ENCODE results near the gene THTPA. TPM values are rescaled to one million over a fixed set of nuclear protein-coding genes. Genes with fewer than 3 reads are reported as not detected.

THTPA gene
- total and polyA plus RNA-seq, 2 of the 13 experiments (the other 11 are each of a cell fraction or from before 2014, with no cell fraction given): 7.4 to 8.7 TPM

DNA sequence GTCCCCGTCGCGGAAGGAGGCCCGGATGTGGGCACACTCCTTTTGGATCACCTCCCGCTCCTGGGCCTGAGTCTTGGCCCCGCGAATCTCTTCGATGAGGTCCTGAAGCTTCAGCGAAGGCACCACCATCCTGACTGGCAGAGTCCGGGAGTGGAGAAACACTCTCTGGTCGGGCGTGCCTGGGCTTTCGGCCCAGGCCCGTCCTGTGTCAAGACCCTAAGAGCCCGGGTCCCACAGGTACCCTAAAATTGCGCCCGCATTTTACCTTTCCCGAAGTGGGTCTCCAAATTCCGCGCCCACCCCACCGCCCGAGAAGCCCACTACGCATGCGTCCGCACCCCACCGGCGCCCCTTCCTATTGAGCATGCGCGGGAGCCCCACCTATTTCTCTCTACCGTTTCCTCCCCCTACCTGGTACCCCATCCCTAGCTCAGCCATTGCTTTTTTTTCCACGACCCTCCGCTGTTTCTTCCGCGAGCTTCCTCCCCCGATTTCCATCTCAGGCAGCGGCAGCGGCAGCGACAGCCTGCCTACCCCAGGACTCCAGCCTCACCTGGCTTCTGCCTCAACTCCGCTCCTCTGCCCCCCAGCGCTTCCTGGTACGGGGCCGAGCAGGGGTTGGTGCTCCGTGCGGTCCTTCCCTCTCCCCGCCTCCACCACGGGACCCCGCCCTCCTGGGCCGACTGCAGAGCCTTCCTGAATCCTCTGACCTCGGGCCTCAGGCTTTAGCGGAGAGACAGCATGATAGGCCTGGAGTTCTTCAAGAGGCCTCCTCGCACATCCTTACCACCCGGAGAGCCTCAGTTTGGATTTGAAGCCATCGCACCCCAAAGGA lies 11.3 kb downstream of the THTPA start, which contains the start of gene AP1G2 (continued):
- TF ChIP-seq, protein P1, sequence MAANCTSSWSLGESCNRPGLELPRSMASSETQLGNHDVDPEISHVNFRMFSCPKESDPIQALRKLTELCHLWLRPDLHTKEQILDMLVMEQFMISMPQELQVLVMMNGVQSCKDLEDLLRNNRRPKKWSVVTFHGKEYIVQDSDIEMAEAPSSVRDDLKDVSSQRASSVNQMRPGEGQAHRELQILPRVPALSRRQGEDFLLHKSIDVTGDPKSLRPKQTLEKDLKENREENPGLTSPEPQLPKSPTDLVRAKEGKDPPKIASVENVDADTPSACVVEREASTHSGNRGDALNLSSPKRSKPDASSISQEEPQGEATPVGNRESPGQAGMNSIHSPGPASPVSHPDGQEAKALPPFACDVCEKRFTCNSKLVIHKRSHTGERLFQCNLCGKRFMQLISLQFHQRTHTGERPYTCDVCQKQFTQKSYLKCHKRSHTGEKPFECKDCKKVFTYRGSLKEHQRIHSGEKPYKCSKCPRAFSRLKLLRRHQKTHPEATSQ (CRISPR knock-in tag; IDR thresholded peaks at IDR 0.05; ENCODE audit: borderline replicate concordance): peak; percentile 51; the same call in 1 of the 2 replicates
- TF ChIP-seq ZNF749 (CRISPR knock-in tag; IDR thresholded peaks at IDR 0.05; ENCODE audit: borderline replicate concordance): peak; percentile 89; the same call in 1 of the 2 replicates
- TF ChIP-seq ZNF557 (CRISPR knock-in tag; IDR thresholded peaks at IDR 0.05): peak; percentile 86; the same call in 1 of the 2 replicates
- TF ChIP-seq TEAD2 (CRISPR knock-in tag; IDR thresholded peaks at IDR 0.05): no peak
- TF ChIP-seq ZNF3 (CRISPR knock-in tag; IDR thresholded peaks at IDR 0.05): no peak
- TF ChIP-seq NFIB (CRISPR knock-in tag; IDR thresholded peaks at IDR 0.05; ENCODE audit: borderline replicate concordance): no peak
- peak; percentile 90 for TF ChIP-seq REPIN1 (CRISPR knock-in tag; IDR thresholded peaks at IDR 0.05; ENCODE audit: borderline replicate concordance, low read depth)
- TF ChIP-seq ZNF34 (CRISPR knock-in tag; IDR thresholded peaks at IDR 0.05; ENCODE audit: borderline replicate concordance): peak; percentile 99
- TF ChIP-seq ZNF607 (CRISPR knock-in tag; IDR thresholded peaks at IDR 0.05; ENCODE audit: borderline replicate concordance): peak; percentile 97
- peak; percentile 84 for TF ChIP-seq IKZF4 (CRISPR knock-in tag; IDR thresholded peaks at IDR 0.05; ENCODE audit: borderline replicate concordance, low read depth, not compliant biosample characterization)
- no peak for TF ChIP-seq ONECUT2 (CRISPR knock-in tag; IDR thresholded peaks at IDR 0.05)
- TF ChIP-seq FOXP1 (IDR thresholded peaks at IDR 0.05): no peak
- peak; percentile 40; the same call in 1 of the 2 replicates for TF ChIP-seq FOXP1 (CRISPR knock-in tag; IDR thresholded peaks at IDR 0.05)
- no peak for TF ChIP-seq ZNF460 (CRISPR knock-in tag; IDR thresholded peaks at IDR 0.05; ENCODE audit: borderline replicate concordance)
- TF ChIP-seq, protein P2, sequence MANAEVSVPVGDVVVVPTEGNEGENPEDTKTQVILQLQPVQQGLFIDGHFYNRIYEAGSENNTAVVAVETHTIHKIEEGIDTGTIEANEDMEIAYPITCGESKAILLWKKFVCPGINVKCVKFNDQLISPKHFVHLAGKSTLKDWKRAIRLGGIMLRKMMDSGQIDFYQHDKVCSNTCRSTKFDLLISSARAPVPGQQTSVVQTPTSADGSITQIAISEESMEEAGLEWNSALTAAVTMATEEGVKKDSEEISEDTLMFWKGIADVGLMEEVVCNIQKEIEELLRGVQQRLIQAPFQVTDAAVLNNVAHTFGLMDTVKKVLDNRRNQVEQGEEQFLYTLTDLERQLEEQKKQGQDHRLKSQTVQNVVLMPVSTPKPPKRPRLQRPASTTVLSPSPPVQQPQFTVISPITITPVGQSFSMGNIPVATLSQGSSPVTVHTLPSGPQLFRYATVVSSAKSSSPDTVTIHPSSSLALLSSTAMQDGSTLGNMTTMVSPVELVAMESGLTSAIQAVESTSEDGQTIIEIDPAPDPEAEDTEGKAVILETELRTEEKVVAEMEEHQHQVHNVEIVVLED (CRISPR knock-in tag; IDR thresholded peaks at IDR 0.05; ENCODE audit: borderline replicate concordance): peak; percentile 83
- TF ChIP-seq SP140L (CRISPR knock-in tag; IDR thresholded peaks at IDR 0.05; ENCODE audit: borderline replicate concordance): no peak
- TF ChIP-seq ZNF652 (CRISPR knock-in tag; IDR thresholded peaks at IDR 0.05; ENCODE audit: borderline replicate concordance, low read depth): peak; percentile 53; the same call in 1 of the 2 replicates
- TF ChIP-seq ZBTB1 (CRISPR knock-in tag; IDR thresholded peaks at IDR 0.05; ENCODE audit: borderline replicate concordance): 0 out of 2 replicates have a peak, but pooled peaks have one; percentile 82
- peak; percentile 81 for TF ChIP-seq ZBTB7B (CRISPR knock-in tag; IDR thresholded peaks at IDR 0.05)
- peak; percentile 94 for TF ChIP-seq ZNF879 (CRISPR knock-in tag; IDR thresholded peaks at IDR 0.05)
- TF ChIP-seq, protein P3, sequence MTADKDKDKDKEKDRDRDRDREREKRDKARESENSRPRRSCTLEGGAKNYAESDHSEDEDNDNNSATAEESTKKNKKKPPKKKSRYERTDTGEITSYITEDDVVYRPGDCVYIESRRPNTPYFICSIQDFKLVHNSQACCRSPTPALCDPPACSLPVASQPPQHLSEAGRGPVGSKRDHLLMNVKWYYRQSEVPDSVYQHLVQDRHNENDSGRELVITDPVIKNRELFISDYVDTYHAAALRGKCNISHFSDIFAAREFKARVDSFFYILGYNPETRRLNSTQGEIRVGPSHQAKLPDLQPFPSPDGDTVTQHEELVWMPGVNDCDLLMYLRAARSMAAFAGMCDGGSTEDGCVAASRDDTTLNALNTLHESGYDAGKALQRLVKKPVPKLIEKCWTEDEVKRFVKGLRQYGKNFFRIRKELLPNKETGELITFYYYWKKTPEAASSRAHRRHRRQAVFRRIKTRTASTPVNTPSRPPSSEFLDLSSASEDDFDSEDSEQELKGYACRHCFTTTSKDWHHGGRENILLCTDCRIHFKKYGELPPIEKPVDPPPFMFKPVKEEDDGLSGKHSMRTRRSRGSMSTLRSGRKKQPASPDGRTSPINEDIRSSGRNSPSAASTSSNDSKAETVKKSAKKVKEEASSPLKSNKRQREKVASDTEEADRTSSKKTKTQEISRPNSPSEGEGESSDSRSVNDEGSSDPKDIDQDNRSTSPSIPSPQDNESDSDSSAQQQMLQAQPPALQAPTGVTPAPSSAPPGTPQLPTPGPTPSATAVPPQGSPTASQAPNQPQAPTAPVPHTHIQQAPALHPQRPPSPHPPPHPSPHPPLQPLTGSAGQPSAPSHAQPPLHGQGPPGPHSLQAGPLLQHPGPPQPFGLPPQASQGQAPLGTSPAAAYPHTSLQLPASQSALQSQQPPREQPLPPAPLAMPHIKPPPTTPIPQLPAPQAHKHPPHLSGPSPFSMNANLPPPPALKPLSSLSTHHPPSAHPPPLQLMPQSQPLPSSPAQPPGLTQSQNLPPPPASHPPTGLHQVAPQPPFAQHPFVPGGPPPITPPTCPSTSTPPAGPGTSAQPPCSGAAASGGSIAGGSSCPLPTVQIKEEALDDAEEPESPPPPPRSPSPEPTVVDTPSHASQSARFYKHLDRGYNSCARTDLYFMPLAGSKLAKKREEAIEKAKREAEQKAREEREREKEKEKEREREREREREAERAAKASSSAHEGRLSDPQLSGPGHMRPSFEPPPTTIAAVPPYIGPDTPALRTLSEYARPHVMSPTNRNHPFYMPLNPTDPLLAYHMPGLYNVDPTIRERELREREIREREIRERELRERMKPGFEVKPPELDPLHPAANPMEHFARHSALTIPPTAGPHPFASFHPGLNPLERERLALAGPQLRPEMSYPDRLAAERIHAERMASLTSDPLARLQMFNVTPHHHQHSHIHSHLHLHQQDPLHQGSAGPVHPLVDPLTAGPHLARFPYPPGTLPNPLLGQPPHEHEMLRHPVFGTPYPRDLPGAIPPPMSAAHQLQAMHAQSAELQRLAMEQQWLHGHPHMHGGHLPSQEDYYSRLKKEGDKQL (CRISPR knock-in tag; IDR thresholded peaks at IDR 0.05; ENCODE audit: low read depth): no peak
- peak; percentile 95; the same call in 1 of the 2 replicates for TF ChIP-seq SIN3A (IDR thresholded peaks at IDR 0.05; ENCODE audit: borderline replicate concordance, low read depth, low read length)

All from HepG2 (cell line).